Activated T-cell treated with anti-CD3 and anti-CD28 coated beads for 24 hours (primary cell): Measurements from ENCODE around the gene RIMS1.

ENCODE experiments used
- DNase-seq: peaks from one replicate; pipeline ENCODE4 v3.0.0-alpha.2; 2020; ENCODE audit warnings: low read depth

Gene RIMS1

GRCh38 chr6:72238900-72239299 lies 352.6 kb downstream of the RIMS1 start:
- DNase-seq = no peak

GRCh38 chr6:72245565-72245964 lies 359.2 kb downstream of the RIMS1 start:
- DNase-seq = no peak

- no peak for DNase-seq
Observed at GRCh38 chr6:72246926-72247325, 360.6 kb downstream of the RIMS1 start.

- DNase-seq = no peak
Observed at GRCh38 chr6:72248621-72249020, 362.3 kb downstream of the RIMS1 start.

- no peak for DNase-seq
Observed at GRCh38 chr6:72250664-72251063, 364.3 kb downstream of the RIMS1 start.

- no peak for DNase-seq
Observed at GRCh38 chr6:72260489-72260888, 374.1 kb downstream of the RIMS1 start.

GRCh38 chr6:72261554-72261953 lies 375.2 kb downstream of the RIMS1 start:
- DNase-seq = no peak

- DNase-seq = no peak
Observed at GRCh38 chr6:72262254-72262653, 375.9 kb downstream of the RIMS1 start.

- no peak for DNase-seq
Observed at GRCh38 chr6:72267470-72267869, 381.1 kb downstream of the RIMS1 start.

- no peak for DNase-seq
Observed at GRCh38 chr6:72271531-72271930, 385.2 kb downstream of the RIMS1 start.

- DNase-seq = no peak
Observed at GRCh38 chr6:72272958-72273357, 386.6 kb downstream of the RIMS1 start.

GRCh38 chr6:72275888-72276287 lies 389.5 kb downstream of the RIMS1 start:
- no peak for DNase-seq

- no peak for DNase-seq
Observed at GRCh38 chr6:72282201-72282600, 395.9 kb downstream of the RIMS1 start.

GRCh38 chr6:72283571-72283970 lies 397.2 kb downstream of the RIMS1 start:
- DNase-seq = no peak

- no peak for DNase-seq
Observed at GRCh38 chr6:72286911-72287311, 400.6 kb downstream of the RIMS1 start.

- no peak for DNase-seq
Observed at GRCh38 chr6:72287801-72288200, 401.5 kb downstream of the RIMS1 start.

GRCh38 chr6:72288592-72288991 lies 402.2 kb downstream of the RIMS1 start:
- no peak for DNase-seq

- no peak for DNase-seq
Observed at GRCh38 chr6:72290620-72291019, 404.3 kb downstream of the RIMS1 start.

GRCh38 chr6:72296375-72296774 lies 410.0 kb downstream of the RIMS1 start:
- no peak for DNase-seq

GRCh38 chr6:72305971-72306370 lies 419.6 kb downstream of the RIMS1 start:
- DNase-seq = no peak

GRCh38 chr6:72316675-72317380 lies 430.5 kb downstream of the RIMS1 start:
- DNase-seq = no peak

GRCh38 chr6:72321788-72322187 lies 435.4 kb downstream of the RIMS1 start:
- DNase-seq = no peak

GRCh38 chr6:72322771-72323170 lies 436.4 kb downstream of the RIMS1 start:
- no peak for DNase-seq

GRCh38 chr6:72324591-72324990 lies 438.2 kb downstream of the RIMS1 start:
- no peak for DNase-seq
